Right atrium auricular region (tissue), 2 donors: ENCODE results near the gene NFKBIA. TPM values are rescaled to one million over a fixed set of nuclear protein-coding genes. Genes with fewer than 3 reads are reported as not detected.
A peak's percentile ranks its signal among the peaks of the same experiment; 100 is the strongest.

Experiments used
- DNase-seq: peaks from one replicate; pipeline ENCODE4 v3.0.0-alpha.2; 2019; ENCODE audit warnings: low spot score
- H3K27ac ChIP-seq, 2 donors: fragments of 200-600 bp; sonication (generic); 1 replicate in 1 of 2; 2 replicates in 1 of 2; pipeline ENCODE4 v1.5.1; 2016 to 2019
- H3K27me3 ChIP-seq, 2 donors: fragments of 200-600 bp; sonication (generic); one replicate each; pipeline versions ENCODE4 v1.5.1 to v1.6.0; 2017 to 2019
- H3K36me3 ChIP-seq: fragments of 200-600 bp; sonication (generic); one replicate; pipeline ENCODE4 v1.5.1; 2016
- H3K4me1 ChIP-seq, 2 donors: fragments of 200-600 bp; sonication (generic); one replicate each; pipeline versions ENCODE4 v1.5.1 to v1.6.0; 2017 to 2019
- H3K4me3 ChIP-seq, 2 donors: fragments of 200-600 bp; sonication (generic); 1 replicate in 1 of 2; 2 replicates in 1 of 2; pipeline ENCODE4 v1.5.1; 2017 to 2019; ENCODE audit warnings: mild to moderate bottlenecking in 1 of 2, moderate library complexity in 1 of 2
- H3K9me3 ChIP-seq, 2 donors: fragments of 200-600 bp; sonication (generic); one replicate each; pipeline ENCODE4 v1.5.1; 2019
- CTCF ChIP-seq, 2 donors: fragments of 200-600 bp; sonication (generic); IDR thresholded peaks; one replicate each; pipeline ENCODE4 v1.5.1; 2019; ENCODE audit warnings: antibody characterized with exemption in 2 of 2
- total RNA-seq, 2 donors: library from RNA; depleted of rRNA; stranded (reverse); fragments of >200 nt; gene quantifications; one replicate each; pipeline ENCODE4 v1.1.0, GENCODE V29; 2016

The NFKBIA gene
- total RNA-seq, 2 donors from 2014 or later = 237 to 302 TPM

- Histone ChIP-seq H3K36me3 (peaks cover 37% of the 10 kb centered on the region), H3K4me1 (peaks cover 0 to 71% of the 10 kb centered on the region in 2 donors), H3K9me3 (no peaks in the 10 kb centered on the region), H3K4me3 (peak overlapping the region; percentile 75 to 93), H3K27ac (peak overlapping the region; percentile 97 to 100), H3K27me3 (no peaks in the 10 kb centered on the region)
- DNase-seq = no peak
- TF ChIP-seq CTCF (IDR thresholded peaks at IDR 0.05) = no peak
Observed at GRCh38 chr14:35402323-35403113, 2.0 kb downstream of the NFKBIA start.

GRCh38 chr14:35401422-35402265 lies 2.9 kb downstream of the NFKBIA start:
- Histone ChIP-seq H3K4me3 (peak overlapping the region; percentile 75 to 93), H3K27ac (peak overlapping the region; percentile 97 to 100), H3K27me3 (no peaks in the 10 kb centered on the region), H3K4me1 (peaks cover 0 to 71% of the 10 kb centered on the region in 2 donors), H3K36me3 (peaks cover 37% of the 10 kb centered on the region), H3K9me3 (no peaks in the 10 kb centered on the region)
- no peak for TF ChIP-seq CTCF (IDR thresholded peaks at IDR 0.05)
- DNase-seq = no peak

- peaks cover 0 to 63% of the 10 kb centered on the region in 2 donors for H3K4me1 ChIP-seq
- TF ChIP-seq CTCF (IDR thresholded peaks at IDR 0.05) = no peak
- H3K4me3 ChIP-seq = peak overlapping the region; percentile 75 to 93
- H3K27ac ChIP-seq = peak overlapping the region; percentile 97 to 100
- H3K27me3 ChIP-seq = no peaks in the 10 kb centered on the region
- peaks cover 37% of the 10 kb centered on the region for H3K36me3 ChIP-seq
- H3K9me3 ChIP-seq = no peaks in the 10 kb centered on the region
- DNase-seq = no peak
Observed at GRCh38 chr14:35400648-35401421, 3.7 kb downstream of the NFKBIA start.

- H3K4me3 ChIP-seq = no peak overlapping the region
- H3K27ac ChIP-seq = peak overlapping the region; percentile 78 to 100
- H3K36me3 ChIP-seq = peaks cover 37% of the 10 kb centered on the region
- no peaks in the 10 kb centered on the region for H3K9me3 ChIP-seq
- no peak for TF ChIP-seq CTCF (IDR thresholded peaks at IDR 0.05)
- peaks cover 0 to 55% of the 10 kb centered on the region in 2 donors for H3K4me1 ChIP-seq
- DNase-seq = no peak
- H3K27me3 ChIP-seq = no peaks in the 10 kb centered on the region
Observed at GRCh38 chr14:35399083-35399937, 5.2 kb downstream of the NFKBIA start.
